Measurements from ENCODE around the gene KCNA1.

GRCh38 chr12:4910502-4911315 is 1.0 kb downstream of the KCNA1 start:
- TF ChIP-seq, protein P1, sequence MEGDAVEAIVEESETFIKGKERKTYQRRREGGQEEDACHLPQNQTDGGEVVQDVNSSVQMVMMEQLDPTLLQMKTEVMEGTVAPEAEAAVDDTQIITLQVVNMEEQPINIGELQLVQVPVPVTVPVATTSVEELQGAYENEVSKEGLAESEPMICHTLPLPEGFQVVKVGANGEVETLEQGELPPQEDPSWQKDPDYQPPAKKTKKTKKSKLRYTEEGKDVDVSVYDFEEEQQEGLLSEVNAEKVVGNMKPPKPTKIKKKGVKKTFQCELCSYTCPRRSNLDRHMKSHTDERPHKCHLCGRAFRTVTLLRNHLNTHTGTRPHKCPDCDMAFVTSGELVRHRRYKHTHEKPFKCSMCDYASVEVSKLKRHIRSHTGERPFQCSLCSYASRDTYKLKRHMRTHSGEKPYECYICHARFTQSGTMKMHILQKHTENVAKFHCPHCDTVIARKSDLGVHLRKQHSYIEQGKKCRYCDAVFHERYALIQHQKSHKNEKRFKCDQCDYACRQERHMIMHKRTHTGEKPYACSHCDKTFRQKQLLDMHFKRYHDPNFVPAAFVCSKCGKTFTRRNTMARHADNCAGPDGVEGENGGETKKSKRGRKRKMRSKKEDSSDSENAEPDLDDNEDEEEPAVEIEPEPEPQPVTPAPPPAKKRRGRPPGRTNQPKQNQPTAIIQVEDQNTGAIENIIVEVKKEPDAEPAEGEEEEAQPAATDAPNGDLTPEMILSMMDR (IDR thresholded peaks at IDR 0.05): no peak
- TF ChIP-seq SIN3A (IDR thresholded peaks at IDR 0.05; ENCODE audit: borderline replicate concordance, insufficient read depth, low read depth, low read length) (no peak), POLR2AphosphoS5 (IDR thresholded peaks at IDR 0.05; ENCODE audit: low read depth, low read length) (no peak)

All from Panc1 (cell line).